NCI-H82 treated with DMSO at 0.1 percent for 48 hours (cell line): ENCODE data around the gene PPP1R26.
"Not testable (repeated sequence)": the region's sequence is repeated elsewhere in the genome, so short reads cannot be mapped to it uniquely, and the experiment has no call there.

Source experiments
- DNase-seq: peaks from one replicate; lab custom pipeline; 2025; ENCODE audit not compliant: unreplicated experiment; lab: John Stamatoyannopoulos, UW

PPP1R26 gene

GRCh38 chr9:135502873-135503321, 23.3 kb downstream of the PPP1R26 start:
- no peak for DNase-seq

GRCh38 chr9:135503371-135504261, 24.0 kb downstream of the PPP1R26 start:
- no peak for DNase-seq

GRCh38 chr9:135504262-135505243, 25.0 kb downstream of the PPP1R26 start:
- DNase-seq, result no peak

- DNase-seq, result no peak
These were observed 26.0 kb downstream of the PPP1R26 start for GRCh38 chr9:135505406-135506187.

- peak; percentile 33 for DNase-seq
These were observed 26.9 kb downstream of the PPP1R26 start for GRCh38 chr9:135506327-135507103.

GRCh38 chr9:135507104-135508035, 27.8 kb downstream of the PPP1R26 start:
- no peak for DNase-seq

GRCh38 chr9:135508211-135508820, 28.7 kb downstream of the PPP1R26 start:
- DNase-seq, result no peak

GRCh38 chr9:135509458-135509857, 29.9 kb downstream of the PPP1R26 start:
- DNase-seq, result no peak

GRCh38 chr9:135512241-135512603, 32.6 kb downstream of the PPP1R26 start:
- DNase-seq, result no peak

GRCh38 chr9:135512904-135513303, 33.3 kb downstream of the PPP1R26 start:
- no peak for DNase-seq

GRCh38 chr9:135513351-135513846, 33.8 kb downstream of the PPP1R26 start:
- no peak for DNase-seq

- DNase-seq, result not testable (repeated sequence)
These were observed 34.3 kb downstream of the PPP1R26 start for GRCh38 chr9:135513906-135514305.

GRCh38 chr9:135514342-135515082, 34.9 kb downstream of the PPP1R26 start:
- DNase-seq, result no peak

- no peak for DNase-seq
These were observed 35.7 kb downstream of the PPP1R26 start for GRCh38 chr9:135515083-135515951.

GRCh38 chr9:135516132-135516860, 36.7 kb downstream of the PPP1R26 start:
- no peak for DNase-seq

- DNase-seq, result no peak
These were observed 37.8 kb downstream of the PPP1R26 start for GRCh38 chr9:135517407-135517822.
